ENCODE results near the gene ATP6V0D1.
"Not testable (repeated sequence)": the region's sequence is repeated elsewhere in the genome, so short reads cannot be mapped to it uniquely, and the experiment has no call there.

ATP6V0D1 gene

GRCh38 chr16:67425061-67425460, 55.9 kb downstream of the ATP6V0D1 start:
- no peak for DNase-seq

GRCh38 chr16:67424261-67424615, 56.7 kb downstream of the ATP6V0D1 start:
- no peak for DNase-seq

- no peak for DNase-seq
Observed at GRCh38 chr16:67423611-67424260, 57.2 kb downstream of the ATP6V0D1 start.

GRCh38 chr16:67423015-67423414, 57.9 kb downstream of the ATP6V0D1 start:
- DNase-seq = no peak

GRCh38 chr16:67421030-67421429, 59.9 kb downstream of the ATP6V0D1 start:
- no peak for DNase-seq

- DNase-seq = no peak
Observed at GRCh38 chr16:67419931-67420330, 61.0 kb downstream of the ATP6V0D1 start.

GRCh38 chr16:67419502-67419901, 61.5 kb downstream of the ATP6V0D1 start:
- no peak for DNase-seq

GRCh38 chr16:67417333-67418061, 63.5 kb downstream of the ATP6V0D1 start:
- DNase-seq = no peak

- peak; percentile 58 for DNase-seq
Observed at GRCh38 chr16:67415872-67416793, 64.8 kb downstream of the ATP6V0D1 start, which contains the start of gene ZDHHC1. TSS of gene ZDHHC1 (minus strand) at chr16:67416477. CDS start at chr16:67407775, 8,702 bp downstream.

GRCh38 chr16:67415421-67415820, 65.5 kb downstream of the ATP6V0D1 start:
- not testable (repeated sequence) for DNase-seq

- DNase-seq = no peak
Observed at GRCh38 chr16:67413978-67414911, 66.7 kb downstream of the ATP6V0D1 start.

- no peak for DNase-seq
Observed at GRCh38 chr16:67412294-67412693, 68.7 kb downstream of the ATP6V0D1 start.

- DNase-seq = no peak
Observed at GRCh38 chr16:67411339-67411738, 69.6 kb downstream of the ATP6V0D1 start.

- DNase-seq = no peak
Observed at GRCh38 chr16:67409631-67410030, 71.3 kb downstream of the ATP6V0D1 start.

GRCh38 chr16:67407788-67408452, 73.0 kb downstream of the ATP6V0D1 start:
- DNase-seq = no peak

- no peak for DNase-seq
Observed at GRCh38 chr16:67407176-67407787, 73.7 kb downstream of the ATP6V0D1 start.

GRCh38 chr16:67406111-67406971, 74.6 kb downstream of the ATP6V0D1 start:
- no peak for DNase-seq

- no peak for DNase-seq
Observed at GRCh38 chr16:67405336-67405735, 75.6 kb downstream of the ATP6V0D1 start.

GRCh38 chr16:67404740-67405226, 76.2 kb downstream of the ATP6V0D1 start:
- DNase-seq = no peak

GRCh38 chr16:67403976-67404555, 76.9 kb downstream of the ATP6V0D1 start:
- no peak for DNase-seq
